ENCODE data around the gene TDRD9.

Gene TDRD9

DNA sequence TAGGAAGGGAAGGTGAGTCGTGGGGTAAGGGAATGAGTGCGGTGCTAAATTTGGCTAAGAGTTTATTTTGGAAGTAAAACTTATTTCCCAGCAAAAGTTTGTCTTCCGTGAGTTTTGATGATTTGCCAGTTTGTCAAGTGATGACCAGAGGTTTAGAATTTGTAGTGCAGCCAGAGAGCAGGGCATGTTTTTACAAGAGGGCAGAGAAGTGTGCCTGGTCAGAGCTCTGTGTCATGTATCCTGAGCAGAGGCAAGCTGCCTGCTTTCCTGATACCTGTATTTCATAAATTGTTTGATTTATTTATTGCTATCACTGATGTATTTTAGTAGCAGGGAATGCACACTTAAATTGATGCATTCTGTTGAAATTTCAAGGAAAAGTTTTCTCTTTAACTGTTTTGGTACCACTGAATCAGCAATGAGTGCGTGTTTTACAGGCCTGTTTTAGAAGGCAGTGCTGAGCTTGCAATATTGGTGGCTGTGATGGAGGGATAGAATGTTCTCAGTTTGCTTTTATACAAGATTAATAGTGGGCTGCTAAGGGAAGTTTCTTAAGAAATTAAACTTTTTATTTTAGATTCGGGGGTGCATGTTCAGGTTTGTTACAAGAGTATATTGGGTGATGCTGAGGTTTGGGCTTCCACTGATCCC lies 33.8 kb downstream of the TDRD9 start:
- TF ChIP-seq, protein P1, sequence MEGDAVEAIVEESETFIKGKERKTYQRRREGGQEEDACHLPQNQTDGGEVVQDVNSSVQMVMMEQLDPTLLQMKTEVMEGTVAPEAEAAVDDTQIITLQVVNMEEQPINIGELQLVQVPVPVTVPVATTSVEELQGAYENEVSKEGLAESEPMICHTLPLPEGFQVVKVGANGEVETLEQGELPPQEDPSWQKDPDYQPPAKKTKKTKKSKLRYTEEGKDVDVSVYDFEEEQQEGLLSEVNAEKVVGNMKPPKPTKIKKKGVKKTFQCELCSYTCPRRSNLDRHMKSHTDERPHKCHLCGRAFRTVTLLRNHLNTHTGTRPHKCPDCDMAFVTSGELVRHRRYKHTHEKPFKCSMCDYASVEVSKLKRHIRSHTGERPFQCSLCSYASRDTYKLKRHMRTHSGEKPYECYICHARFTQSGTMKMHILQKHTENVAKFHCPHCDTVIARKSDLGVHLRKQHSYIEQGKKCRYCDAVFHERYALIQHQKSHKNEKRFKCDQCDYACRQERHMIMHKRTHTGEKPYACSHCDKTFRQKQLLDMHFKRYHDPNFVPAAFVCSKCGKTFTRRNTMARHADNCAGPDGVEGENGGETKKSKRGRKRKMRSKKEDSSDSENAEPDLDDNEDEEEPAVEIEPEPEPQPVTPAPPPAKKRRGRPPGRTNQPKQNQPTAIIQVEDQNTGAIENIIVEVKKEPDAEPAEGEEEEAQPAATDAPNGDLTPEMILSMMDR (IDR thresholded peaks at IDR 0.05), result no peak

DNA sequence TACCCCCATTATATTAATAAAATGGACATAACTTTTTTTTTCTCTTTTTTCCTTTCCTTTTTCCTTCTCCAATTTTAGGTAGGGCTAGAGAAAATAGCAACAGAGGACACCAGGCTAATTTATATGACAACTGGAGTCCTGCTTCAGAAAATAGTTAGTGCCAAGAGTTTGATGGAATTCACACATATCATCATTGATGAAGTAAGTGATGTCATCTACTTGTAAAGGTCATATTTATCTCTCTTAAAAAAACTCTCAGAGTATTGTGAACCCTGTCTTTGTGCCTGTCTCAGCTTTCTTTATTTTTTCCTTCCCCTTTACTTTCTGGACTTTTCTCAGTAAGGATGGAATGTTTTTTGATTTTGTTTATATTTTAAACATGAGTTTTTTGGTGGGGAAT lies 38.4 kb downstream of the TDRD9 start:
- TF ChIP-seq, protein P1 (IDR thresholded peaks at IDR 0.05), result no peak

DNA sequence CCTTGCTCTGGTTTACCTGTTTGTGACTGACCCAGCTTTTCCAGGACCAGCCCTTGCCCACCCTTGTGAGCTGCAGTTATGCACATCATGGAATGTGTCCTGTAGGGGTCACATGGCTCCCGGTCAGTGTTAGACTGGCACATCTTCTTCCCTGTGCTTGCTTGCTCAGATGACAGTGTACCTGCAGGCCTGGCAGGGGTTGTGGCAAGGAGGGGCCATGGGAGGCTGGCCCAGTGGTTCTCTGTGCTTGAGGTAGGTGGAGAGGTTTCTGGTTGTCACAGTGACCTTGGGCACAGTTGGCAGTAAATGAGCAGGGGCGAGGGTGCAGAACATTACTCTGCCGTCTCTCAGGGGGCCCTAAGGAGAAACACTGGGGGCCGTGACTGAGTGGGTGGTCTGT lies 41.7 kb downstream of the TDRD9 start:
- TF ChIP-seq, protein P1 (IDR thresholded peaks at IDR 0.05), result no peak

DNA sequence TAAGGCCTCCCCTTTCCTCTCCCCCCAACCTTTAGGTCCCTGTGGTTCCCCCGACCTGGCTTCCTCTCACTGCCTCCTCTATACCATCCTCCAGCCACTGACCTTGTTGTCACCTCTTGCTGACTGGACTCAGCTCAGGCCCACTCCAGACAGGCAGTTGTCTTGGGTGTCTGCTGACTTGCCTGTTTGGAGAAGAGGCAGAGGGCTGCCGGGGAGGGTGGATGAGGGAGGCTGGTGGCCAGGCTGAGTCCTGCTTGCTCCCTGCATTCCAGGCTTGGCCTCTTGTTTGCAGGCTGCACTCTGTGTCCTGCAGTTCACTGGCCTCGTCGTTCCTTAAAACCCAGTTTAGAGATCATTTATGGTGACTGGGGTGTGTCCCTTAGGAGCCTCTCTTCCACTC lies 45.1 kb downstream of the TDRD9 start:
- TF ChIP-seq, protein P1 (IDR thresholded peaks at IDR 0.05), result no peak

DNA sequence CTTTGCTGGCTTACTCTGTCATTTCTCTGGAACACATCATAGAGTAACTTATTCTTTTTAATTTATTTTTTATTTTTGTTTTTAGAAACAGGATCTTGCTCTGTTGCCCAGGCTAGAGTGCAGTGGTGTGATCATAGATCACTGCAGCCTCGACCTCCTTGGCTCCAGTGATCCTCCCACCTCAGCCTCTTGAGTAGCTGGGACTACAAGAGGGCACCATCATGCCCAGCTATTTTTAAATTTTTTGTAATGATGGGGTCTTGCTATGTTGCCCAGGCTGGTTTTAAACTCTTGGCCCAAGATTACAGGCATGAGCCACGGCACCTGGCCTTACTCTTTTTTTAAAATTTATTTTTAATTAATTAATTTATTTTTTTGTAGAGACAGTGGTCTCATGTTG lies 46.3 kb downstream of the TDRD9 start:
- TF ChIP-seq, protein P1 (IDR thresholded peaks at IDR 0.05), result no peak

DNA sequence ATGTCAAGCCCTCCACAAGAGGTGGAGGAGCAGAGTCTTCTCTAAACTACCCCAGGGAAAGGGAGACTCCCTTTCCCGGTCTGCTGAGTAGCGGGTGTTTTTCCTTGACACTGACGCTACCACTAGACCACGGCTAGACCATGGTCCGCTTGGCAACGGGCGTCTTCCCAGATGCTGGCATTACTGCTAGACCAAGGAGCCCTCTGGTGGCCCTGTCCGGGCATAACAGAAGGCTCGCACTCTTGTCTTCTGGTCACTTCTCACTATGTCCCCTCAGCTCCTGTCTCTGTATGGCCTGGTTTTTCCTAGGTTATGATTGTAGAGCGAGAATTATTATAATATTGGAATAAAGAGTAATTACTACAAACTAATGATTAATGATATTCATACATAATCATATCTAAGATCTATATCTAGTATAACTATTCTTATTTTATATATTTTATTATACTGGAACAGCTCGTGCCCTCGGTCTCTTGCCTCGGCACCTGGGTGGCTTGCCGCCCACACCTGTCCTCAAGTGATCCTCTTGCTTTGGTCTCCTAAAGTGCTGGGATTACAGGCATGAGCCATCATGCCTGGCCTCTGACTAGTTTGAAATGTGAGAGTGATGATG lies 52.5 kb downstream of the TDRD9 start:
- TF ChIP-seq, protein P1 (IDR thresholded peaks at IDR 0.05), result peak; percentile 70

DNA sequence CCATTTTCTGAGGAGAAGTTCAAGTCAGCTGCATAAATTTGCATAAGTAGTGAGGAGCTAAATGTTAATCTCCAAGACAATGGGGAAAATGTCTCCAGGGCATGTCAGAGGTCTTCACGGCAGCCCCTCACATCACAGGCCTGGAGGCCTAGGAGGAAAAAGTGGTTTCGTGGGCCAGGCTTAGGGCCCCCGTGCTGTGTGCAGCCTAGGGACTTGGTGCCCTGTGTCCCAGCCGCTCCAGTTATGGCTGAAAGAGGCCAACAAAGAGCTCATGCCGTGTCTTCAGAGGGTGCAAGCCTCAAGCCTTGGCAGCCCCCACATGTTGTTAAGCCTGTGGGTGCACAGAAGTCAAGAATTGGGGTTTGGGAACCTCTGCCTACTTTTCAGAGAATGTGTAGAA lies 55.9 kb downstream of the TDRD9 start:
- TF ChIP-seq, protein P1 (IDR thresholded peaks at IDR 0.05), result no peak

Measured in LNCAP (cell line).